DMS153 (cell line): ENCODE data around the gene DDIAS.
"Not testable (repeated sequence)": the region's sequence is repeated elsewhere in the genome, so short reads cannot be mapped to it uniquely, and the experiment has no call there.

ENCODE experiments used
- DNase-seq: peaks from one replicate; lab custom pipeline; 2025; lab: John Stamatoyannopoulos, UW

Gene DDIAS

GRCh38 chr11:82901165-82901921, at the start of gene DDIAS:
Gene DDIAS, plus strand, starts transcription at chr11:82901736. Its CDS starts 13,003 bp downstream, at chr11:82914739.
- DNase-seq = peak; percentile 96

GRCh38 chr11:82854242-82854641, 47.3 kb upstream of the DDIAS start:
- no peak for DNase-seq

GRCh38 chr11:82854916-82855315, 46.6 kb upstream of the DDIAS start:
- DNase-seq = not testable (repeated sequence)

- DNase-seq = no peak
Measured at GRCh38 chr11:82855616-82856015, 45.9 kb upstream of the DDIAS start.

DNA sequence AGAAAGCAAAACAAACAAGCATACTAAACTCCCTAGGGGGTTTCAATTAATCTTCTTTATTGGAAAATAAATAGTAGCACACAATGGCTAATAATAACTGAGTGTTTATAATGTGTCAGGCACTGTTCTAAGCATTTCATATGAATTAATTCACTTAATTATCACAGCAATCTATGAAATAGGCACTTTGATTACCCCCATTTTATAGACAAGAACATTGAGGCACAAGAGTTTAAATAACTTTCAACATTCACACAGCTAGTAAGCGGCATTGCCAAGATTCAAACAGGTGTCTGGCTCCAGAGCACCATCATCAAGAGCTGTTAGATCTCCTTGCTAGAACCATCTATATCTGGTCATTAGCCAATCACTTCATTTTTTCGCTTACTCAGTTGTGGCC, 44.4 kb upstream of the DDIAS start:
- no peak for DNase-seq

DNA sequence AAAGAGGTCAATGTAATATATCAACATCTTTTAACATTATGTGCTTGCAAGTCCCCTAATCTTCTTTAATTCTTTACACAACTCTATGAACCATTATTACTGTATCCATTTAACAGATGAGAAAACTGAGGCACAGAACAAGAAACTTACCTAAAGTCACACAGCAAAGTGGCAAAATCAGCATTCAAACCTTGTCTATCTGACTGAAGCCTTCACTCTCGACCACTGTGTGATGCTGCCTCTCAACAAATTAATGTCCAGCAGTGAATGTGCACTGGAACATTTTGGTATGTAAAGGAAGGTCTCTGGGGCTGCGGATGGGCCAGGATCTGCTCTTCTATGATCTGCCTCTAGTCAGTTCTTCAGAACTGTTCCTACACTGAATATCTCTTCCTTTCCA, 43.4 kb upstream of the DDIAS start:
- DNase-seq = no peak

DNA sequence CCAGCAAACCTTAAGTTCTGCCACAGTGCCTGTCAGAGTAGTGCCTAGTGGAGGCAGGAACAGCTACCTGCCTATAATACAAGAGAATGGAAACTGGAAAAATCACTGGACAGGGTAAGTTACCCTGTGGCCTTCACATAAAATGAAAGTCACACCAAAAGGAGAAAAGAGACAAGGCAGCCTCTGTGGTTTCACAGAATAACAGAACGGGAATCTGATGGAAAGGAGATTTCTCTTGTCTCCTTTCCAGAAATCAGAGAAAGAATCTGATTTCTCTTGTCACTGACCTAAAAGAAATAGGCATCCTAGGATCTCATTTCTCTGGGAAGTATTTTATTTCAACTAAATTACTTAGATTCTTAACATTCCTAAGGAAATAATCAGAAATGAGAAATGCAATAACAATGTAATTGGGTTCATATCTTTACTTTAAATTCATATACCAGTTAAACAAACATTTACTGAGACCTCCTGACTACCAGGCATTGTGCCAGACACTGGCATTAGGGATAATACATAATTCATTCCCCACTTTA, 42.9 kb upstream of the DDIAS start:
- DNase-seq = no peak

DNA sequence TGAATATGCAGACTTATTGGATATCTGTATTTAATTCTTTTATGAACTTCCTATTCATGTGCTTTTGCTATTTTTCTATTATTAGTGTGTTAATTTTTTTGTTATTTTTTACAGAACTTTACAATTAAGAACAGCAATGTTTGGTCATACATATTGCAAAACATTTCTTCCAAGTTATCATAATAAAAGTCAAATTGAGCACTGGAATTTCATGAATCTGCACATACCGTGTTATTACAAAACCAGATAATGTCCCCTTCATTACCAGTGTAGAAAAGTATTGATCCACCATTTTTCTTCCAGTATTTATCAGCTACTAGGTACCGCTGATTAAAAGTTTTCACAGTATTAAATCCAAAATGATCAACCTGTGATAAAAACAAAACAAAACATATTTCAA, 41.8 kb upstream of the DDIAS start:
- DNase-seq = no peak

DNA sequence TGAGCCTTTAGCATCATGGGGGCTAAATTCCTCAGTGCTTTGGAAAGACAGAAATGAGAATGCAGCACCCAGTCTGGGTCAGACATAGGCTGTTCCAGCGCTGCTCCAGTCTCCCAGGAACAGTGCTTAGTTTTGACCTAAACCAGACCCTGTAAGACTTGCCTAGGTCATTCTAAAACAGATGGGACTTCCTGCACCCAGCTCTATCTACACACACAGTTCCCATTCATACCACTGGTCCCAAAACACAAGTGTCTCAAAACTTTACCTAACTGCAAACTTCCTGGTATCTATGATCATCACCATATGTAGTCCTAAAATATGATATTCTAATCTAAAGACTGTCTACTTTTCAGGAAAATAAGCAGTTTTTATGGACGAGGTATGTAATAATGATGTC, 39.2 kb upstream of the DDIAS start:
- DNase-seq = no peak

DNA sequence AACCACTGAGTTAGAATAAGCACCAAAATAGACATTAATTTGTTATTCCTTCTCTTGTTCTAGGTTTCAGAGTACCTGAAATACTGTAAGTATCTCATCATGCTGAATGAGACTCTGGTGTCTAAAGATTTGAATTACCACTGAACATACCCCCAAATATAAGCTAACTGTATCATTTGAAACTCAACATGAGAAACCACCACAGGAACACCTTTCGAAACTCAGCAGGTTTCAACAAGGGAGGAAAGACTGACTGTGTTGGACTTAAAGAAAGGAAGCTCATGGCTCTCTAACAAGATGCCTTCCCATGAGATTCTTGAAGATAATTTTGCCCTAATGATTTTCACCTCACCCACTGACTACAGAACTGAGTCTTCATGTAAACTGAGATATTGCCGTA, 38.3 kb upstream of the DDIAS start:
- DNase-seq = no peak

- peak; percentile 53 for DNase-seq
Measured at GRCh38 chr11:82864268-82864667, 37.3 kb upstream of the DDIAS start.

DNA sequence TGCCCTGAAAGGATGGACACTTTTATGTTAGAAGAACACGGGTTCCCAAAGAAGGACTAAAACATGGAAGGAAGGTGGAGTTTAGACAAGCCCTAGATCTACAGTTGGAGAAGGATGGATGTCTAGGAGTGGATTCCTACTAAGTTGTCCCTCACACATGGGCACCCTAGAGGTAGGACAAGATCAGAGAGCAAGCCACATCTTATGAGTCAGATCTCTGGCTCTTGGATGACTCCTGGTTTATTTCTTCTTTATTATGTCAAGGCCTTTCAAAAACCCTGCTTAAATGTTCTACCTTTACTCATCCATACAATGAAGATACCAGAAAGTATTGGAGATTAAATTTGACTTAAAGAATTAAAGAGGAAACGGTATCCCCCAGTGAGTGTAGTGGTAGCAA, 35.7 kb upstream of the DDIAS start:
- DNase-seq = no peak

DNA sequence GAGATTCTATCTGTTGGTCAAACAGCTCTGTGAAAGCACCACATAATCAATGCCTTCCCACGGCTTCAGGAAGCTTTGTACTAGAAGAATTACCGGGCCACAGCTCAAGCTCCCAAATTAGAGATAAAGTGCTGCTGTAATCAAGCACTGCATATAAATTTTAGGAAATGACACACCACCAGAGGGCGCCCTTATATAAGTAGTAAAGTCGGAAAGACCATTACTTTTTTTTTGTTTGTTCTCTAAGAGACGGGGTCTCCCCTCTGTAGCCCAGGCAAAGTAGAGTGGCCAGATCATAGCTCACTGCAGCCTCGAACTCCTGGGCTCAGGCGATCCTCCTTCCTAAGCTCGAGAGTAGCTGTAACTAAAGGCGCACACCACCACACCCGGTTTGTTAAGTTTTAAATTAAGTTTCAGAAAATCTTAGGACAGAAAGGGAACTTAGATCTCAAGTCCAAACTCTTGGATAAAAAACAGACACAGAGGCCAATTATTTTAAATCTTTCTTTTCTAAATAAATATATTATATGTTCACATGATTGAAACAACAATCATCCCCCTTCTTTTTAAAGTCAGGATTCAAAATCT, 33.9 kb upstream of the DDIAS start:
- DNase-seq = peak; percentile 51

DNA sequence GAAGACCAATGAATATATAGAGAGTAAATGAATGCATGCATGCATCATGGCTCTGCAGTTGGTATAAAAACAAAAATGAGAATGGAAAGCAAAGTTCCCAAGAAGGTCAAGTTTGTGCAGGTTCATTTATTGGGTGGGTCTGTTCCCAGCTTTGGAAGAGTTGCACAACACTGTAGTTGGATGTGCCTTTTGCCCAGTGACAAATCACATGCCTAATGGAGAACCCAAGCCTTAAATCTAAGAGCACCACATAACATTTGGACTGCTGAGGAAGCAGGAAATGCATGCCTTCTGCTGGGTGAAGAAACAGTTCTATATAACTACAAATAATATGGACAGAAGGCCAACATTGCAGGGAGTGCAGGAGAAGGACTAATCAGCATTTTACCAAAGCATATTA, 31.9 kb upstream of the DDIAS start:
- no peak for DNase-seq

DNA sequence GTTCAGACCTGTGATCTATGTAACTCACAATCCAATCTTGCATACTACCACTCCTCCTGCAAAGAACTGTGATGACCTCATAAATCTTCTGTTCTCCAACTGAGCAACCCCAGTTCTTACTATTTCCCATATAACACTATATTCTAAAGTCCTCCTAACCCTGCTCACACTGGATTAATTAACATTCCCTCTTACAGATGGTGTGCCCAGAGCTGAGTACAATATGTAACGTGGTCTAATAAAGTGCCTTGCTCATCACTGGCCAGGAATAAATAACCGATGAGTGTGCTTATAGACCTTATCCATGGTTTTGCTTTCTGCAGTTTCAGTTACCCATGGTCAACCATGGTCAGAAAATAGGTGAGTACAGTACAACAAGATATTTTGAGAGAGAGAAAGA, 29.9 kb upstream of the DDIAS start:
- no peak for DNase-seq

DNA sequence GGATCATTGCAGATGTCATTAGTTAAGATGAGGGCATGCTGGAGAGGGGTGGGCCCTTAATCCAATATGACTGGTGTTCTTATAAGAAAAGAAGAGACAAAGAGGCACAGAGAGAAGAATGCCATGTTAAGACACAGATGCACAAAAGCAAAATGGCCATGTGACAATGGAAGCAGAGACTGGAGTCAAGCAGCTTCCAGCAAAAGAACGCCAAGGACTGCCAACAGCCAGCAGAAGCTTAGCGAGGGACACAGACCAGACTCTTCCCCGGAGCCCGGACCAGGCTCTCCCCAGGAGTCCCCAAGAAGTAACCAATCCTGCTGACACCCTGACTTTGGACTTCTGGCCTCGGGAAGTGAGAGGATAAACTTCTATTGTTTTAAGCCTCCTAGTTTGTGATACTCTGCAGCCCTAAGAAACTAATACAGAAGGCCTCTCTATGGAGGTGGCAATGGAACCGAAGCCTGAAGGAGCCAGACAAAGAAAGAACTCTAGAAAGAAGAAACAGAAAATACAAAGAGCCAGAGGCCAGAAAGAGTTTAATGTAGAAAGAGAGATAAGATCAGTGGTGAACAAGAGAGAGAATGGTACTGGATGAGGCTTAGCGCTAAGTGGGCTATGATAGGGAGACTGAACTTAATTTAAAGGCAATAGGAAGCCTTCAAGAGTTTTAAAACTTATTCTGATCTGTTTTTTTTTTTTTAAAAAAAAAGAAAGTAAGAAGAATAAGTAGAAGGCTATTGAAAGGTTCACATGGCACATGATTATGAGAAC, 29.0 kb upstream of the DDIAS start:
- DNase-seq = no peak

DNA sequence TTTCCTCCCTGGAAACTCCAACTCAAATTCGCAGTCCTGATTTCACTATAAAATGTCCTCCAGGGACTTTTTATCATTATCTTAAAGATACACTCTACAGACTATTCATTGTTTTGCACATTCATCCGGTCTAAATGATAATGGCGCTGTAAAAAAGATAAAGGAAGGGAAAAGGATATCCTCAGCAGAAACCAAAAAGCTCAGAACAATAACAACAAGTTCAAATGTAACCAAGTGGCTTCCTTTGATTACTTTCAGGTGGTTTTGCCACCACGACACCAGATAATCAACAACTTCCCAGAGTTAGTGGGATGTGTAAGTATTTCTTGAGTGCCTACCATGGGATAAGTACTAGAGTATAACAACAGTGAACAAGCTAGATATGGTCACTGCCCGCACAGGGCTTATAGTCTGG, 27.6 kb upstream of the DDIAS start:
- DNase-seq = no peak

DNA sequence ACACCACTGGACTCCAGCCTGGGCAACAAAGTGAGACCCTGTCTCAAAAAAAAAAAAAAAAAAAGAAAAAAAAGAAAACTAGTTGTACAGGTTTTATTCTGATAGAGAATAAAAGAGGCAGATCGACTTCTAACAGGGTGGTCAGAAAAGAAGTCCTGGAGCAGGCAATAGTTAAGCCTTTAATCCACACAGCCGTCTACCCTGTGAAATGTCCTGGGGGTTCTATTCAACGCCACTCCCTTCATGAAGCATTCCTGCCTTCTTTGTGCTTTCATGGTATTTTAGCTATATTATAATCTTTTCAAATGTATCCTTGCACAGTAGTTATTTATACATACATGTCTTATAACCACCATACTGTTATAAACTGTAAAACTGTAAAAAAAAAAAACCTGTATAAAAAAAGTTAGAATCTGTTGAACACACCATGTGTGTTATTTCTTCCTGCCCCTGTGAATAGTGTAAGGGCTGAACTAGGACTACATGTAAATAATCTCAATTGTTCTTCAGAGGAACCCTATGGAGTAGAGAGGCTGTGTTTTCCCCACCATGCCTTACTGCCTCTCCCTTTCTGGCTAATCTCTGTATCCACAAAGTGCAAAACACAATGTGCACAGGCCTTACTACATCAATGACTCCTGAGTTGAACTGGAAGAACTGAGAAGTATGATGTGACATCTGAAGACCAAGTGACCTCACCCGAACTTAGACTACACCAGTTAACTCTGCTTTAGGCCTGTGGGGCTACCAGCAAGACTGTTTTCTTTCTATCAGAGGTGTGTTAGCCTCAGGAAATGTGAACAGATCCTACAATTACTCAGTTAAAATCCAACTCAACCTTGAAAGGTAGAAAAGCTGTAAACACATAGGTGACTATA, 26.7 kb upstream of the DDIAS start:
- DNase-seq = no peak

DNA sequence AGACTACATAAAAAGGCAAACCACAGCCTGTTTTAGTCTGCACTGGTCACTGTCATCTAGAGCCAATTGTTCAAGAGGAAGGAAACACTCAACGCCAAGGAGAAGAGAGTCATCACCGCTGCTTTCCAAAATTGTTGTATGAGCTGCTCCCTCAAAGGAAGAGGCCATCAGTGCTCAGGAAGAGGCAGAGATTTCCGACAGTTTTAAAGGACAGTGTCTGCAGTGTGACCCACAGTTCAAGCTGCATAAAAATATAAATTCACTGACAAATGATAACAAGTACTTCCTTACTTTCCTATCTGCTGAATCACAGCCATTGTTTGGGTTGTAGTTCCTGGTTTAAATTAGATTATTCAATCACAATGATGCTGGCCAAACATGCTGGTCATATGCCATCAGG, 17.7 kb upstream of the DDIAS start:
- DNase-seq = no peak

- no peak for DNase-seq
Measured at GRCh38 chr11:82889133-82890001, 12.2 kb upstream of the DDIAS start.

GRCh38 chr11:82890002-82890341, 11.6 kb upstream of the DDIAS start:
- no peak for DNase-seq
